Tibial artery (tissue), 4 donors: Measurements from ENCODE around the gene PLPP1.

Experiments used
- DNase-seq, 2 donors: peaks; one replicate each; pipeline ENCODE4 v3.0.0-alpha.2; 2019
- H3K27ac ChIP-seq, 2 donors: fragments of 200-600 bp; sonication (generic) in 1 of 2; 1 replicate in 1 of 2; 2 replicates in 1 of 2; pipeline ENCODE4 v1.5.1; 2018 to 2019; ENCODE audit warnings: mild to moderate bottlenecking in 1 of 2
- H3K27me3 ChIP-seq, 2 donors: fragments of 200-600 bp; sonication (generic) in 1 of 2; one replicate each; pipeline versions ENCODE4 v1.5.1 to v1.6.0; 2016 to 2019
- H3K36me3 ChIP-seq, 3 donors: fragments of 200-600 bp; sonication (generic) in 2 of 3; one replicate each; pipeline ENCODE4 v1.5.1; 2016 to 2019; ENCODE audit warnings: mild to moderate bottlenecking in 2 of 3
- H3K4me1 ChIP-seq, 4 donors: fragments of 200-600 bp; sonication (generic) in 2 of 4; 1 replicate in 3 of 4; 2 replicates in 1 of 4; pipeline ENCODE4 v1.5.1; 2016 to 2019
- H3K4me3 ChIP-seq, 2 donors: fragments of 200-600 bp; sonication (generic) in 1 of 2; 1 replicate in 1 of 2; 2 replicates in 1 of 2; pipeline ENCODE4 v1.5.1; 2018 to 2019; ENCODE audit warnings: mild to moderate bottlenecking in 2 of 2
- H3K9me3 ChIP-seq, 3 donors: fragments of 200-600 bp; sonication (generic) in 1 of 3; one replicate each; pipeline ENCODE4 v1.5.1; 2016 to 2019
- CTCF ChIP-seq, 2 experiments: fragments of 200-600 bp in 1 of 2; fragments of 450-650 bp in 1 of 2; IDR thresholded peaks; one replicate each; pipeline ENCODE4 v1.5.1; 2017 to 2019; ENCODE audit warnings: antibody characterized with exemption in 2 of 2, mild to moderate bottlenecking in 1 of 2, moderate library complexity in 1 of 2
- intact Hi-C: fragments of 100-400 bp; cut with DNase I; formaldehyde crosslinking; loops from one replicate; pipeline ENCODE4 v1.15.0; 2023; ENCODE audit warnings: low total_unique reads

PLPP1 gene

GRCh38 chr5:55577353-55578060 is 42.7 kb upstream of the PLPP1 start:
- H3K27ac ChIP-seq, result peak overlapping the region; percentile 50 to 56
- peaks cover 0 to 41% (median 23%) of the 10 kb centered on the region in 4 donors for H3K4me1 ChIP-seq
- H3K9me3 ChIP-seq, result no peaks in the 10 kb centered on the region
- no peaks in the 10 kb centered on the region for H3K27me3 ChIP-seq
- no peaks in the 10 kb centered on the region for H3K36me3 ChIP-seq
- no peak for TF ChIP-seq CTCF (IDR thresholded peaks at IDR 0.05)
- peak in 1 of 2 donors; percentile 54 for DNase-seq
- H3K4me3 ChIP-seq, result no peak overlapping the region
- intact Hi-C loops, result no loop called here

GRCh38 chr5:55576661-55577060 is 41.9 kb upstream of the PLPP1 start:
- TF ChIP-seq CTCF (IDR thresholded peaks at IDR 0.05), result no peak
- Histone ChIP-seq H3K9me3 (no peaks in the 10 kb centered on the region), H3K4me1 (peaks cover 0 to 41% (median 23%) of the 10 kb centered on the region in 4 donors), H3K27me3 (no peaks in the 10 kb centered on the region), H3K27ac (peak overlapping the region; percentile 50 to 56), H3K36me3 (no peaks in the 10 kb centered on the region), H3K4me3 (no peak overlapping the region)
- DNase-seq, result no peak
- intact Hi-C loops, result no loop called here

DNA sequence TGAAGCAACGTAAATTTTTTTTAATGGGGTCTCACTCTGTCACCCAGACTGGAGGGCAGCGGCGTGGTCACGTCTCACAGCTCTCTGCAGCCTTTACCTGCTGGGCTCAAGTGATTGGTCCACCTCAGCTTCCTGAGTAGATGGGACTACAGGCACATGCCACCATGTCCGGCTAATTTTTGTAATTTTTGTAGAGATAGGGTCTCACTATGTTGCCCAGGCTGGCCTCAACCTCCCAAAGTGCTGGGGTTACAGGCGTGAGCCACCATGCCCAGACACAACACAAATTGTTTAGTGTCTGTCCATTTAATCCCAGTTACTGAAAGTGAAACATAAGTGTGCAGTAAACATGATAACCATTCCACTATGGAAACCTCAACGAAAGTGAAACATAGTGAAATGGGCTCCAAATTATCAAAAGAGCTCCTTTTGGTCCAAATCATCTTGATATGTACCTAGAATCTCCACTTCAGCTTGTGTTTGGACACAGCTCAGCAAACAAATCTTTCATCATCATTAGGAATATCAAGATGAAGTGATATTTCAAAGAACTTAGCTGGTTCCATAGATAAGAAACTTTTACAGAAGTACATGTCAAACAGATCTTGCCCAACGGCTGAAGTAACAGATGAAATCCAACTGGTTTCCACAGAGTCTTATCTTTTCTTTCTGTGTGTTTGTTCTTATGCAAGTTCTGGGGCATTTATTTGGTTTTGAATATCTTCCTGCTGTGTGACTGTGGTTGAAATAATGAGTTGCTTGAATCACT is 41.2 kb upstream of the PLPP1 start:
- no peak for TF ChIP-seq CTCF (IDR thresholded peaks at IDR 0.05)
- intact Hi-C loops, result no loop called here
- peak overlapping the region; percentile 50 to 56 for H3K27ac ChIP-seq
- no peaks in the 10 kb centered on the region for H3K9me3 ChIP-seq
- H3K27me3 ChIP-seq, result no peaks in the 10 kb centered on the region
- H3K4me3 ChIP-seq, result no peak overlapping the region
- no peaks in the 10 kb centered on the region for H3K36me3 ChIP-seq
- DNase-seq, result no peak
- peaks cover 0 to 41% (median 23%) of the 10 kb centered on the region in 4 donors for H3K4me1 ChIP-seq

DNA sequence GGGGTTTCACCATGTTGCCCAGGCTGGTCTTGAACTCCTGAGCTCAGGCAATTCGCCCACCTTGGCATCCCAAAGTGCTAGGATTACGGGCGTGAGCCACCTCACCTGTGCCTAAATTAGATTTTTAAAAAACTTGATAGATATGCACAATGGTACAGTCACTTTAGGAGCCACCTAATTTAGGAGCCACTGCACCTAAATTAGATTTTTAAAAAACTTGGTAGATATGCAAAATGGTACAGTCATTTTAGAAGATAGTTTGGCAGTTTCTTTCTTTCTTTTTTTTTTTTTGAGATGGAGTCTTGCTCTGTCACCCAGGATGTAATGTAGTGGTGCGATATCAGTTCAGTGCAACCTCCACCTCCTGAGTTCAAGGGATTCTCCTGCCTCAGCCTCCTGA is 37.8 kb upstream of the PLPP1 start:
- TF ChIP-seq CTCF (IDR thresholded peaks at IDR 0.05), result no peak
- DNase-seq, result no peak
- intact Hi-C loops, result no loop called here

GRCh38 chr5:55572020-55572419 is 37.3 kb upstream of the PLPP1 start:
- intact Hi-C loops, result no loop called here
- Histone ChIP-seq H3K4me3 (no peak overlapping the region), H3K4me1 (peaks cover 0 to 46% (median 19%) of the 10 kb centered on the region in 4 donors), H3K9me3 (no peaks in the 10 kb centered on the region), H3K36me3 (no peaks in the 10 kb centered on the region), H3K27ac (peak overlapping the region in 1 of 2 donors; percentile 23), H3K27me3 (no peaks in the 10 kb centered on the region)
- DNase-seq, result no peak
- no peak for TF ChIP-seq CTCF (IDR thresholded peaks at IDR 0.05)

More for the DNA sequence above, 37.8 kb upstream of the PLPP1 start:
- Histone ChIP-seq H3K36me3 (no peaks in the 10 kb centered on the region), H3K27ac (peak overlapping the region in 1 of 2 donors; percentile 23), H3K9me3 (no peaks in the 10 kb centered on the region), H3K4me3 (no peak overlapping the region), H3K4me1 (peaks cover 0 to 51% (median 24%) of the 10 kb centered on the region in 4 donors), H3K27me3 (no peaks in the 10 kb centered on the region)
